HCT116 (cell line): Measurements from ENCODE around the gene MYBPC1. TPM values are rescaled to one million over a fixed set of nuclear protein-coding genes. Genes with fewer than 3 reads are reported as not detected.
A peak's percentile ranks its signal among the peaks of the same experiment; 100 is the strongest.

Experiments used
- ATAC-seq: fragments of 200-7000 bp; cut with Tn5 transposase; 2 replicates; pipeline ENCODE4 v1.9.1; 2020; ENCODE audit warnings: mild to moderate bottlenecking, moderate library complexity
- BruUV-seq: library from RNA; stranded (reverse); fragments of 400-500 nt; replicated peaks from 2 replicates; lab custom pipeline; 2021; lab: Mats Ljungman, UMichigan
- CTCF ChIA-PET: fragments of 300-600 bp; sonication (Branson Sonifier 250); formaldehyde crosslinking; loops from one replicate; lab custom pipeline; 2021; ENCODE audit warnings: antibody characterized with exemption; lab: Charles Lee
- POLR2A ChIA-PET: fragments of 300-600, 350-600 bp; sonication (Branson Sonifier 250); formaldehyde crosslinking; loops from one replicate; lab custom pipeline; 2021; ENCODE audit warnings: antibody characterized with exemption; lab: Charles Lee
- RAD21 ChIA-PET, 2 experiments: fragments of 300-600 bp; sonication (Branson Sonifier 250); formaldehyde crosslinking; loops; one replicate each; lab custom pipeline; 2023; ENCODE audit warnings: low total read pairs in 2 of 2; ENCODE audit not compliant: uncharacterized antibody in 2 of 2, unreplicated experiment in 2 of 2, low non-redundant PET in 1 of 2; lab: Charles Lee
- DNase-seq: peaks from one replicate; pipeline ENCODE4 v3.0.0-alpha.2; 2010; ENCODE audit warnings: low read depth, low spot score
- H2AFZ ChIP-seq: fragments of 200-600 bp; shearing (Covaris generic), sonication (generic); 2 replicates; pipeline ENCODE4 v1.6.1; 2017; ENCODE audit warnings: low read depth, mixed run types, mixed read lengths, antibody characterized with exemption, low read length; ENCODE audit not compliant: poor library complexity, severe bottlenecking
- H3K27ac ChIP-seq: 2 replicates; pipeline ENCODE4 v1.5.1; 2012; ENCODE audit warnings: low read depth, low read length
- H3K27me3 ChIP-seq: fragments of 200-600 bp; sonication (generic); 2 replicates; pipeline ENCODE4 v1.6.1; 2016; ENCODE audit warnings: mixed run types, low read length, mixed read lengths; ENCODE audit not compliant: insufficient read depth
- H3K36me3 ChIP-seq, 2 experiments: fragments of 200-500 bp in 1 of 2; fragments of 200-600 bp in 1 of 2; sonication (Bioruptor generic) in 1 of 2; sonication (generic) in 1 of 2; 2 replicates each; pipeline versions ENCODE4 v1.5.1 to v1.6.1; 2014 to 2016; ENCODE audit warnings: low read length in 2 of 2, inconsistent platforms in 1 of 2, mixed read lengths in 1 of 2, mixed run types in 1 of 2; ENCODE audit not compliant: insufficient read depth in 2 of 2, control insufficient read depth in 1 of 2
- H3K4me1 ChIP-seq, 2 experiments: fragments of 200-600 bp in 1 of 2; sonication (generic) in 1 of 2; 2 replicates each; pipeline versions ENCODE4 v1.5.1 to v1.6.1; 2012 to 2017; ENCODE audit warnings: low read length in 2 of 2, inconsistent platforms in 1 of 2, mild to moderate bottlenecking in 1 of 2, mixed read lengths in 1 of 2, mixed run types in 1 of 2, moderate library complexity in 1 of 2; ENCODE audit not compliant: insufficient read depth in 2 of 2, control insufficient read depth in 1 of 2
- H3K4me2 ChIP-seq: fragments of 200-600 bp; sonication (generic); 2 replicates; pipeline ENCODE4 v1.6.1; 2017; ENCODE audit warnings: mixed run types, low read length, mixed read lengths
- H3K4me3 ChIP-seq, 2 experiments: fragments of 200-600 bp in 1 of 2; sonication (generic) in 1 of 2; replicated peaks in 1 of 2; 2 replicates each; pipeline ENCODE4 v1.5.1; 2011 to 2016; ENCODE audit warnings: low read length in 2 of 2, control low read depth in 1 of 2, low read depth in 1 of 2, mild to moderate bottlenecking in 1 of 2, mixed read lengths in 1 of 2, mixed run types in 1 of 2
- H3K79me2 ChIP-seq: fragments of 200-600 bp; sonication (generic); 2 replicates; pipeline ENCODE4 v1.6.1; 2017; ENCODE audit warnings: mild to moderate bottlenecking, mixed run types, low read length, moderate library complexity, mixed read lengths; ENCODE audit not compliant: insufficient read depth
- H3K9ac ChIP-seq: fragments of 200-600 bp; sonication (generic); 2 replicates; pipeline ENCODE4 v1.6.1; 2016; ENCODE audit warnings: low read length, mixed read lengths
- H3K9me2 ChIP-seq: fragments of 200-600 bp; sonication (generic), shearing (Covaris generic); 2 replicates; pipeline ENCODE4 v1.6.1; 2017; ENCODE audit warnings: mixed run types, mild to moderate bottlenecking, moderate library complexity; ENCODE audit not compliant: insufficient read depth
- H3K9me3 ChIP-seq, 2 experiments: fragments of 200-500 bp in 1 of 2; fragments of 200-600 bp in 1 of 2; sonication (Bioruptor generic) in 1 of 2; sonication (generic) in 1 of 2; 2 replicates each; pipeline ENCODE4 v1.6.1; 2014 to 2017; ENCODE audit warnings: low read length in 2 of 2, mixed read lengths in 2 of 2, inconsistent platforms in 1 of 2, low read depth in 1 of 2, mild to moderate bottlenecking in 1 of 2, mixed run types in 1 of 2, moderate library complexity in 1 of 2; ENCODE audit not compliant: control insufficient read depth in 1 of 2, insufficient read depth in 1 of 2
- H4K20me1 ChIP-seq: fragments of 200-600 bp; sonication (generic), shearing (Covaris generic); 2 replicates; pipeline ENCODE4 v1.6.1; 2017; ENCODE audit warnings: mixed run types, mild to moderate bottlenecking, moderate library complexity; ENCODE audit not compliant: insufficient read depth
- CEBPB ChIP-seq: IDR thresholded peaks from 2 replicates; pipeline ENCODE4 v1.6.1; 2012; ENCODE audit warnings: low read depth
- JUND ChIP-seq: IDR thresholded peaks from 2 replicates; pipeline ENCODE4 v1.6.1; 2012
- POLR2A ChIP-seq: IDR thresholded peaks from 2 replicates; pipeline ENCODE4 v1.7.0; 2011; ENCODE audit warnings: borderline replicate concordance; ENCODE audit not compliant: insufficient read depth, insufficient read length; ENCODE audit errors: extremely low read depth
- POLR2AphosphoS5 ChIP-seq: IDR thresholded peaks from 2 replicates; pipeline ENCODE4 v1.6.1; 2011; ENCODE audit warnings: mild to moderate bottlenecking, low read depth, low read length, moderate library complexity
- SIN3A ChIP-seq: IDR thresholded peaks from 2 replicates; pipeline ENCODE4 v1.6.1; 2012; ENCODE audit warnings: low read depth
- SP1 ChIP-seq: IDR thresholded peaks from 2 replicates; pipeline ENCODE4 v1.6.1; 2012; ENCODE audit warnings: low read depth
- TCF7L2 ChIP-seq: IDR thresholded peaks from 2 replicates; pipeline ENCODE4 v1.7.0; 2011; ENCODE audit warnings: borderline replicate concordance, inconsistent platforms; ENCODE audit not compliant: insufficient read depth, insufficient read length; ENCODE audit errors: extremely low read depth
- ZFX ChIP-seq: fragments of 450-650 bp; IDR thresholded peaks from 2 replicates; pipeline ENCODE4 v1.6.1; 2017
- intact Hi-C: fragments of 100-400 bp; cut with micrococcal nuclease; formaldehyde crosslinking; loops from 2 replicates; pipeline ENCODE4 v1.10.0; 2022
- total RNA-seq: library from RNA; stranded (reverse); gene quantifications from one replicate; pipeline ENCODE4 v1.2.1, GENCODE V29; 2021; ENCODE audit not compliant: unreplicated experiment
- TF ChIP-seq, protein P1 (sequence below): IDR thresholded peaks from 2 replicates; pipeline ENCODE4 v1.6.1; 2012

Gene MYBPC1
- total RNA-seq, 1 experiment from 2014 or later: not detected

DNA sequence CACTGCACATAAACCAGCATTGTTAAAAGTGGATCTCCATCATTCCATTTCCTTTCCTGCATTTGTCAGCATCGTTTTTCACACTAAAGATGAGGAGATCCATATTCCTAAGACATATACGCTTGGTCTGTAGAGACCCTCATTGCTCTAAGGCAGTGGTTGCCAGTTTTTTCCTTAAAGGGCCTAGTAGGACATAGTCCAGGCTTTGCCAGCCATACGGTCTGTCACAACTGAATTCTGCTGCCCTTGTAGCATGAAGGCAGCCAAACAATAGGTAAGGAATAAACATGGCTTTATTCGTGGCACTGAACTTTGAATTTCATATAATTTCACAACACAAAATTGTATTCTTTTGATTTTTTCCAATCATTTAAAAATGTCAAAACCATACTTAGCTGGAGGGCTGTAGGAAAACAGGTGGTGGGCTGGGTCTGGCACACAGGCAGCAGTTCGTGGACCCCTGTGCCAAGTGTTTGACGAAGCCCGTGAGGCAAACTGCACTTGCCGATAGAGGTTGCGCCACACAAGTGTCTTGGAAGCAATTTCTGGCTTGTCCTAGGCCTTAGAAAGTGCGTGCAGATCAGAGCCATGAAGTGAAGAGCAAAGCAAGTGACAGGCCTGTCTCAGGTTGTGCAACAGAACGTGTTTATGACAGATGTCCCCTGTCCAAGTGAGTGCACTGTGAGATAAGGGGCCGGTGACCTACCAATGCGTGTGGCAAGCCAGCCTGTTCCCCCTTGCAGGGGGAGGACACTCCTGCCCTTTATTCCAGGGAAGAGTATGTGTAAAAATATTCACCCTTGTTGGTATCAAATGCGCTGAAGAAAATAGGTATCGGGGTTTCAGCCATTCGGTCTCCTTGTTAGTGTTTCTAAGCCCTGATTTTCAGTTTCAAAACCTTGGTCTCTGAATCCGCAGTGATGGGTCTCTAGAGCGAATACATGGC lies 101.8 kb downstream of the MYBPC1 start:
- Histone ChIP-seq H3K4me3 (peak overlapping the region; percentile 58 to 94), H4K20me1 (no peaks in the 10 kb centered on the region), H3K27me3 (no peaks in the 10 kb centered on the region), H3K79me2 (peaks cover 35% of the 10 kb centered on the region), H3K27ac (peak overlapping the region; percentile 53; the same call in 1 of the 2 replicates), H3K9me2 (no peaks in the 10 kb centered on the region), H3K9me3 (no peaks in the 10 kb centered on the region), H3K9ac (peak overlapping the region; percentile 84), H3K4me1 (peaks cover 8 to 15% of the 10 kb centered on the region in 2 experiments; a peak in 3 of 4 replicates), H3K4me2 (peak overlapping the region; percentile 97), H2AFZ (peak overlapping the region; percentile 88), H3K36me3 (no peaks in the 10 kb centered on the region)
- no TSS peak for BruUV-seq
- ATAC-seq (no peak), DNase-seq (no peak)
- intact Hi-C loops: no loop called here
- ChIA-PET RAD21 (no interaction called here), POLR2A (no interaction called here), CTCF (no interaction called here)
- TF ChIP-seq, protein P1, sequence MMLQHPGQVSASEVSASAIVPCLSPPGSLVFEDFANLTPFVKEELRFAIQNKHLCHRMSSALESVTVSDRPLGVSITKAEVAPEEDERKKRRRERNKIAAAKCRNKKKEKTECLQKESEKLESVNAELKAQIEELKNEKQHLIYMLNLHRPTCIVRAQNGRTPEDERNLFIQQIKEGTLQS: no peak
- TF ChIP-seq ZFX (no peak), TCF7L2 (no peak), CEBPB (no peak), JUND (no peak)

DNA sequence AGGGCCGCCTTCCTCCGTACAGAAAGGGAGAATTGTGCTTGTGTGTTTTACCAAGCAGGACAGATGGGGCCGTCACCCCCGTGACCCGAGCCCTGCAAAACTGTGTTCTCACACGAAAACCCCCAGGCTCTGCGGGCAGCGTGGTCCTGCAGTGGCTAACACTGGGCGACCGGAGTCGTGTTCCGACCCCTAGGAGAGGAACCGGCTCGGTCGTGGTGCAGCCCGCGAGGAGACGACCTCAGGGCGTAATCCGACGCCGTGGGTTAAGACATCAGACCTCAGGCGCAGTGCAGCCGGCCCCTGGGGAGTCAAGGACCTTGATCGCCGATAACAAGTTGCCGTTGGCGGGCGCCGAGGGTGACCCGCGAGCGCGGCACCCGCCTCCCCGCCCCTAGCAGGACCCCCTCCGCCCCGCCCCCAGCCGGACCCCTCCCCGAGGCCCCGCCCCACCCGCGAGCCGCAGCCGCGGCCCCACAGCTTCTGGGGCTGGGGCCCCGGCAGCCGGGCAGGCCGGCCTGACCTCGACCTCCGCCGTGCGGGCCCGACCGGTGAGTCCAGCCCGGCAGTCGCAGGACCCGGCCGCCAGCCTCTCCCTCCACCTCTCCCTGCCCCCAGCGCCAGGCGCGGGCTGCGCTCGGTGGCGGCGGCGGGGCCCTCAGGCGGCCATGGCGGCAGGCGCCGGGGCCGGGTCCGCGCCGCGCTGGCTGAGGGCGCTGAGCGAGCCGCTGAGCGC lies 102.6 kb downstream of the MYBPC1 start, which contains the start of gene CHPT1:
Gene CHPT1 (plus strand): TSS at position 444 of the 733 bp plus-strand sequence. CDS start 222 bp downstream, at position 666.
- no peaks in the 10 kb centered on the region for H4K20me1 ChIP-seq
- peak within 1 kb of the TSS; percentile 97 for H3K4me2 ChIP-seq
- no TSS peak for BruUV-seq
- no peak for DNase-seq
- ChIA-PET RAD21 (no interaction called here), CTCF (no interaction called here), POLR2A (no interaction called here)
- no peak for TF ChIP-seq SP1
- no peak for TF ChIP-seq SIN3A
- TF ChIP-seq ZFX: peak; percentile 93
- peak; percentile 48 for TF ChIP-seq POLR2A
- peak; percentile 74 for TF ChIP-seq POLR2AphosphoS5
- peak within 1 kb of the TSS; percentile 58 to 94 for H3K4me3 ChIP-seq
- no peaks in the 10 kb centered on the region for H3K36me3 ChIP-seq
- H3K4me1 ChIP-seq: peaks cover 8 to 15% of the 10 kb centered on the region in 2 experiments; a peak in 3 of 4 replicates
- intact Hi-C loops: no loop called here
- peak; percentile 74 for ATAC-seq
- H3K9ac ChIP-seq: peak within 1 kb of the TSS; percentile 84
- H3K27me3 ChIP-seq: no peaks in the 10 kb centered on the region
- peaks cover 44% of the 10 kb centered on the region for H3K79me2 ChIP-seq
- H3K9me3 ChIP-seq: no peaks in the 10 kb centered on the region
- peak within 1 kb of the TSS; percentile 81 for H3K27ac ChIP-seq
- H3K9me2 ChIP-seq: no peaks in the 10 kb centered on the region
- peak within 1 kb of the TSS; percentile 88 for H2AFZ ChIP-seq
